GM18951 (cell line): Measurements from ENCODE around the gene F12.

Source experiments
- POLR2A ChIP-seq: IDR thresholded peaks from 4 replicates; pipeline ENCODE4 v1.6.1; 2011; ENCODE audit warnings: mild to moderate bottlenecking; ENCODE audit not compliant: insufficient read length, insufficient read depth; ENCODE audit errors: extremely low read depth
- in situ Hi-C: fragments of 300-500 bp; cut with MboI; formaldehyde crosslinking; loops from one replicate; pipeline ENCODE4 v1.12.0; 2022; ENCODE audit warnings: low sequenced_read_pairs, mixed read lengths, inconsistent platforms; ENCODE audit not compliant: unreplicated experiment

F12 gene

DNA sequence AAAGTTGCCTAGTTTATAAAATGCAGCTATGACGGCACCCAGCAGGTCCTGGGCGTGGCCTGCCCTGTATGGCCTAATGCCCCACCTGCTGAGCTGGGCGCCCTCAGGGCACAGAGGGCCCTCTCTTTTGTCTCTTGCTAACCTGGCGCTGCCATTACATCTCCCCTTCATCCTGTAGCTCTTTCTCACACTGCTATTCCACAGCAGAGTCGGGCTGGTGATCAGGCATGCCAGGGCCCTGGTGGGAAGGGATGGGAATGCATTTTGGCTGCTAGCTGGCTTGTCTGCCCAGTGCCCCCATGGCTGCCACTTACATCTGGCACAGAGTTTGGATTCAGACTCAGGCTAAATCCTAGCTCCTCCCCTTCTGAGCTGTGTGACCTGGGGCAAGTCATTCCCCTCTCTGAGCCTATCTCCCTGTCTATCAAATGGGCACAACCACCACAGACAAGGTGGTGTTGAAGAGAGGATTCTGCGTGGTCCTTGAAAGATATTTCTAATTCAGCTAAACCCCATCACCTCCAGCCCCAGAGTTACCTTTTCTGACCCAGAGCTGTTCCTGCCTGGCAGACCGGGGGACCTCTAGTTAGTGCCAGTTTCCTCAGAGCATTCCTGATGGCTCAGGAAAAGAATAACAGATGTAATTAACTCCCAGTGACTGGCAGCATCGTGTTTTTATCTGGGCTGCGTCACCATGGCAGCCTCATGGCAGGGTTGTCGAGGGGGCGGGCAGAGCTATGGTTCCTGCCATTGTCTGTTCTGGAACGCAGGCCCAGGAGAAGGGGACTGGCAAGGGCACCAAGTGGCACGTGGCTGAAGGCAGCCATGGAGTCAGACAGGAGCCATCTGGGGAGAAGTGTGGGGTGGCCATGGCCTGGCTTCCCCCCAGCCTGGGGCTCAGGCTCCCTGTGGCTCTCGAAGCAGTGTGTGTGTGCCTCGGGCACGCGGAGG is 43.6 kb upstream of the F12 start:
- in situ Hi-C loops, result loop anchor here (5.0 kb wide), 1 partner anchor 46 kb away; the partner anchor contains the start of gene F12
- TF ChIP-seq POLR2A, result no peak

DNA sequence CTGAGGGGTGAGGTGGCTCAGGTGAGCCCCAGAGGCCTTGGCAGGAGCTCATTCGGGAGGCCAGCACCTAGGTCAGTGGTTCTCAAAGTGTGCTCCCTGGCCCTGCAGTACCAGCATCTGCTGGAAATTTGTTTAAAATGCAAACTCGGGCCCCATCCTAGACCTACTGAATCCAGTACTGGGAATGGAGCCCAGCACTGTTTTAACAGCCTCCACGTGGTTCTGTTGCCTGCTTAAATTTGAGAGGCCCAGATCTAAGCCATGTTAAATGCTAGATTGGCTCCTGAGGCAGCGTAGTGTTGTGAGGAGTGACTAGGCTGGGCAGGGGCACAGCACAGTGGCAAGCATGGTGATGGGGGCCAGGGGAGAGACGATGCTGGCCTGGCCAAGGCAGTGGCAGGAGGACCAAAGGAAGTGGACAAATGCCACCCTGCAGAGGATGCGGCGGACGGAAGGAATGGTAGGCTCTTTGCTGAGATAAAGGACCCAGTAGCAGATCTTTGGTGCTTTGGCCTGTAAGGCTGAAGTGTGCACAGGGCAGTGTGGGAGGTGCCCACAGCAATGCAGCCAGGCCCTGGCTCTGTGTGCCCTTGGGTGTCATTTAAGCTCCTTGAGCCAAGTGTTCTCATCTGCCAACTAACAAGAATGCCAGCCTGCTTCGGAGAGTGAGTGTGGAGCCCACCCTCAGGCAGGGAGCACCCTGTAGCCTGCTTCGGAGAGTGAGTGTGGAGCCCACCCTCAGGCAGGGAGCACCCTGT is 41.5 kb upstream of the F12 start:
- in situ Hi-C loops, result loop anchor here (5.0 kb wide), 1 partner anchor 44 kb away; the partner anchor contains the start of gene F12
- TF ChIP-seq POLR2A, result no peak

- TF ChIP-seq POLR2A, result no peak
- in situ Hi-C loops, result loop anchor here (5.0 kb wide), 1 partner anchor 42 kb away; the partner anchor contains the start of gene F12
Observed at GRCh38 chr5:177449140-177450061, 40.0 kb upstream of the F12 start.

DNA sequence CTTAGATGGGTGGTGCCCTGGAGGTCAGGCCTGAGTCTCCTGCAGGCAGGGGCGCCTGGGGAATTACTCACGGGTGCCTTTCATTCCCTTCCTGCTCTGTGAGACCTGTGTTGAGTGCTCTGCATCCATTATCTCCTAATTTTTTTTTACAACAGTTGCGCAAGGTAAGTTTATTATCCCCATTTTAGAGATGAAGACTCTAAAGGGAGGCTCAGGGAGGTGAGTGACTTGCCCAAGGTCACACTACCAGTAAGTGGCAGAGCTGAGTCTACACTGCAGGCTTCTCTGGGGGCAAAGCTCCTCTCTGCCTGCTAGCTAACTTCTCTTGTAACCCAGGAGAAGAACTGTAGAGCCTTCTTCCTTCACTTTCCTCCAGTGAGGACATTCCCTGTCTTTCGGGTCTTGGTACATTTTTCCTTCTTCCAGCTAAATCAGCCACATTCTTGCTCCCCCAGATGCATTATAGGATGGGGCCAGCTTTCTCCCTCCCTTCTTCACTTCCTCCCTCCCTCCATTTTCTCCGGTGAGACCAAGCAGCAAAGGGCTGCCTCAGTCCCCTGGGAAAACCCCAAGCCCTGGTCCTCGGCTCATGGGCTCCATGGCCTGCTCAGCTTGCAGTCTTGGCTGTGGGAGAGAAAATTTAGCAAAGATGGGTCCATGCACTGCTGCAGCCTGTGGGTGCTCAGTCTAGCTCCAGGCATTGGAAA is 39.0 kb upstream of the F12 start:
- in situ Hi-C loops, result no loop called here

GRCh38 chr5:177447611-177448243 is 38.4 kb upstream of the F12 start:
- in situ Hi-C loops, result no loop called here
- TF ChIP-seq POLR2A, result peak; percentile 17

More for the DNA sequence above, 39.0 kb upstream of the F12 start:
- TF ChIP-seq POLR2A, result no peak

DNA sequence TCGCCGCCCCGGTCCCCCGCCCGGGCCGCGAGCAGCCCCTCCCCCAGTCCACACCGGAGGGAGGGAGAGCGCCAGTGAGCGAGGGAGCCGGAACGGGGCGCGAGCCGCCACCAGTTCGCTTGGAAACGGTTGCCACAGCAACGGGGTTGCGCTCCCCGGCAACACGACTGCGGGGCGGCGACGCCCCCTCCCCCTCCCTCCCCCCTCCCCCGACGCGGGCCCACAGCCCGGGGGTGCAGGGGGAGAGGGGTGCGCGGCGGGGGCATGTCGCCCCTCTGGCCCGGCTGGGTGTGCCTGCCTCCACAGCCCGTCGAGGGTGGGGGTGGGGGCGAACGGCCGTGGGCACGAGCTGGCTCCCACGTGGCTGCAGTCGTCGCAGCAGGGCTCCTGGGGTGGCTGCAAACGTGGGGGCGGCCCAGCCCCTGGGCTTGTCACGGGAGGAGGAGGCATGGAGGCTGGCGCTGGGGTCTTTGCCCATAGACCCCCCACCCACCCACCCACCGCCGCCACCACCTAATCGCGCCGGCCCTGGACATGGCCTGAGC is 37.8 kb upstream of the F12 start:
- no peak for TF ChIP-seq POLR2A
- in situ Hi-C loops, result no loop called here

DNA sequence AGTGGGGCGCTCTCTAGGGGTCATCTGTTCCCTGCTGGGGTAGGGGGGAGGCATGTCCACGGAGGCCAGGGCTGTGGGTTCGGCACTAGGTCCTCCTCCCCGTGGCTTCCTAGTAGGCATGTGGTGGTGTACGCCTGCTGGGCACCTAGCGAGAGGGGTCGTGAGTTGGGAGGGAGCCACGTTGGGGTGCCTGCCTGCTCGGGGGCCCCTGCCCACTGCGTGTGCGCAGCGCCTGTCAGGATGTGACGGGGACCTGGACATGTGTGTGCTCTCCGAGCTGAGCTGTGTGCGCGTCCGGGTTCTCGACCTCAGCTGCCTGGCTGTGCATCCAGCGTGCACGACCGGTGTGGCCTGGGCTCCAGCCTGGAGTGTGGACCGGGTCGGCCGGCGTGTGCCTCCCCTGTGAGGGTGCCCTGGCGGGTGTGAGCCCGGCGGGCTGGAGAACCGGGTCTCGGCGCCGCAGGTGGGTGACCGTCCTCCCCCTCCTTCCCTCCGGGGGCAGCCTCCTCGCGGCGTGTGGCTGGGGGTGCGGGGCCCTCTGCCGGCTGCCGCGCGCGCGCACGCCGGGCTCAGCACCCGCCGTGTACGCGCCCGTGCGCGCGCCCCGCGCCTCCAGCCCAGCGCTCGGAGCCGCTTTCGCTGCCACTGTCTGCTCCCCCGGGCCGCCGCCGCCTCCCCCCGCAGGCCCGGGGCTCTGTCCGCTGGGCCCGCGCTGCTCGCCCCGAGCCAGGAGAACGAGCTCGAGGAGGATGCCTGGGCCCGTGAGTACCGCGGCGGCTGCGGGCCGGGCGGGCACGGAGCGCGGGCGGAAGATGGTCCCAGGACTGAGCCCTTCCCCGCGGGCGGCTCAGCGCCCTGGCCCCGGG is 37.1 kb upstream of the F12 start, which contains the start of gene PRR7:
Gene PRR7 (plus strand): TSS at position 615 of the 866 bp plus-strand sequence. CDS start 8,254 bp downstream, outside the sequence.
- peak; percentile 64 for TF ChIP-seq POLR2A
- in situ Hi-C loops, result no loop called here

DNA sequence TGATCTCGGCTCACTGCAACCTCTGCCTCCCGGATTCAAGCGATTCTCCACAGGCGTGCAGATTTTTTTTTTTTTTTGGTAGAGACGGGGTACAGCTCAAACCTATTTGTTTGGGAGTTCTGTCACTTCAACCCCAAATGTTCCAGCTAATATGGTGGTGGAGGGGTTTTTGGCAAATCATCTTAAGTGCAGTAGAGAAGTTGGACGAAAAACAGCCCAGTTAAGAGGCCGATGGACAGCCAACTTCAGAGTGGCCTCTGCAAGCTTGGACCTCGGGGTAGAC is 36.5 kb upstream of the F12 start:
- in situ Hi-C loops, result no loop called here
- TF ChIP-seq POLR2A, result no peak

DNA sequence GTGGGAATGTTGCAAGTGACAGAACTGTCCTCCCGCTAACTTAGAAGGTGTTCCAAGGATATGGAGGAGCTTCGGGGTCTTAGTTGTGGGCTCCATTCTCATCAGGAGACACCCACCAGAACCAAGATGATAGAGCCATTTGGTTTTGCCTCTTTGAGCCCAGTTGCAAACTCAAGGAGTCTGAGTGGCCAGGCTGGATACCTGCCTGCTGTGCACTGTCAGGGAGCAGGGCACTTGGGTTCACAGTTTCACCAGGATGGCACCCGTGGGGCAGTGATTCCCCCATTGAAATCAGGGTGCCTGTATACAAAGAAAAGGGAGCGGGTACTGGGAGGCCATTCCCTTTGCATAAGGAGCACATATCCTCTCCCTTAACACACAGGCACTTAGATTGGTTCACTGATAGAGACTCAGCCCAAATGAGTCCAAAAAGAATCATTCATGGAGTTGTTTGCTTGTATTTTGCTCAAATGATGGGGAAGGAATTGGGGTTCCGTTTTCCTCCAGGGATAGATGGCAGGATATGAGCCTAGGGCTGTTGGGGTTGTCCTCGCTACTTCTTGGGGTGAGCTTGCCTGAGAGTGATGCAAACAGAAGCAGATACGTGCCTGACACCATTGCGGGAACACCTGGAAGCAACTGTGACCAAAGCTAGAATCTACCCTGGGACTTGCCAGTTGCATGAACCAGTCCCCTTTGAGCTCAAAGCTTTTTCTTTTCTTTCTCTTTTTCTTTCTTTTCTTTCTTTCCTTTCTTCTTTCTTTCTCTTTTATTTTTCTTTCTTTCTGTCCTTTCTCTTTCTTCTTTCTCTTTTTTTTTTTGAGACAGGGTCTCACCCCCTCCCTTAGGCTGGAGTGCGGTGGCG is 35.9 kb upstream of the F12 start:
- in situ Hi-C loops, result no loop called here
- TF ChIP-seq POLR2A, result no peak

- TF ChIP-seq POLR2A, result peak; percentile 24
- in situ Hi-C loops, result no loop called here
Observed at GRCh38 chr5:177444106-177445051, 35.0 kb upstream of the F12 start.
